AG09319 (cell line): ENCODE measurements around the gene ANXA4.
"Not testable (repeated sequence)": the region's sequence is repeated elsewhere in the genome, so short reads cannot be mapped to it uniquely, and the experiment has no call there.

Experiments used
- DNase-seq: peaks from one replicate; pipeline ENCODE4 v3.0.0-alpha.2; 2010; ENCODE audit warnings: low read depth; ENCODE audit errors: extremely low read depth
- TF ChIP-seq, protein P1 (sequence below): IDR thresholded peaks from 2 replicates; pipeline ENCODE4 v1.5.1; 2011; ENCODE audit warnings: low read depth, mild to moderate bottlenecking, inconsistent platforms, low read length, moderate library complexity

ANXA4 gene

DNA sequence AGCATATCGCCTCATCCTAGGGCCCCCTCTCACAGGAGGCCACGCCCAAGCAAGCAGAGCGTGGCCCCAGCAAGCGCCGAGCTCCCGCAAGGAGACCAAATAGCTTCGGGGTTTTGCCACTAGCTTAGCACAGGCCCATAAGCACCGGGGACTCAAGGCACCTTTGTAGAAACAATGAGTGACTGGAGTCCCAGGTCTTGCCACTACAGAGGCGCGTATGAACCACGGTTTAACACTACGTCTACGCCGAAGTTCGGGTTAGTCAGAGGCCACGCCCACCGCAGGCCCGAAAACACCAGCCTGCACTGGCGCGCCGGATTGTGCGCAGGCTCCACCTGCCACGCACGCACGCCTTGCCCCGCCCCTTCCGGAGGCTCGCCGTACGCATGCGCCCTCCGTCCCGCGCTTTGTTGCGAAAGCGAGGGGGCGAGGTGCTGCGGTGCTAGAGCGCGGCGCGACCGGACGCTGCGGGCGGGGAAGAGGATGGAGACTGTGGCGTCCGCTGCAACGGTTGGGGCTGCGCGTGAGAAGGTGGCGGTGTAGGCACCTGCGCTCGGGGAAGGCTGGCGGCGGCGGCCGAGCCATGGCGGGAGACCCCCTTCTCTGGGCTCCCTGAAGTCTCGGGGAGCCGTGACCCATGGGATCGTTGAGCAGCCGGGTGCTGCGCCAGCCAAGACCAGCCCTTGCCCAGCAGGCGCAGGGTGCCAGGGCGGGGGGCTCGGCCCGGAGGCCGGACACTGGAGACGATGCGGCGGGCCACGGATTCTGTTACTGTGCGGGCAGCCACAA lies 87.5 kb downstream of the ANXA4 start, which contains the start of gene GMCL1:
Gene GMCL1 (plus strand): TSS at position 405 of the 789 bp plus-strand sequence. CDS start 233 bp downstream, at position 638.
- TF ChIP-seq, protein P1, sequence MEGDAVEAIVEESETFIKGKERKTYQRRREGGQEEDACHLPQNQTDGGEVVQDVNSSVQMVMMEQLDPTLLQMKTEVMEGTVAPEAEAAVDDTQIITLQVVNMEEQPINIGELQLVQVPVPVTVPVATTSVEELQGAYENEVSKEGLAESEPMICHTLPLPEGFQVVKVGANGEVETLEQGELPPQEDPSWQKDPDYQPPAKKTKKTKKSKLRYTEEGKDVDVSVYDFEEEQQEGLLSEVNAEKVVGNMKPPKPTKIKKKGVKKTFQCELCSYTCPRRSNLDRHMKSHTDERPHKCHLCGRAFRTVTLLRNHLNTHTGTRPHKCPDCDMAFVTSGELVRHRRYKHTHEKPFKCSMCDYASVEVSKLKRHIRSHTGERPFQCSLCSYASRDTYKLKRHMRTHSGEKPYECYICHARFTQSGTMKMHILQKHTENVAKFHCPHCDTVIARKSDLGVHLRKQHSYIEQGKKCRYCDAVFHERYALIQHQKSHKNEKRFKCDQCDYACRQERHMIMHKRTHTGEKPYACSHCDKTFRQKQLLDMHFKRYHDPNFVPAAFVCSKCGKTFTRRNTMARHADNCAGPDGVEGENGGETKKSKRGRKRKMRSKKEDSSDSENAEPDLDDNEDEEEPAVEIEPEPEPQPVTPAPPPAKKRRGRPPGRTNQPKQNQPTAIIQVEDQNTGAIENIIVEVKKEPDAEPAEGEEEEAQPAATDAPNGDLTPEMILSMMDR, result no peak

DNA sequence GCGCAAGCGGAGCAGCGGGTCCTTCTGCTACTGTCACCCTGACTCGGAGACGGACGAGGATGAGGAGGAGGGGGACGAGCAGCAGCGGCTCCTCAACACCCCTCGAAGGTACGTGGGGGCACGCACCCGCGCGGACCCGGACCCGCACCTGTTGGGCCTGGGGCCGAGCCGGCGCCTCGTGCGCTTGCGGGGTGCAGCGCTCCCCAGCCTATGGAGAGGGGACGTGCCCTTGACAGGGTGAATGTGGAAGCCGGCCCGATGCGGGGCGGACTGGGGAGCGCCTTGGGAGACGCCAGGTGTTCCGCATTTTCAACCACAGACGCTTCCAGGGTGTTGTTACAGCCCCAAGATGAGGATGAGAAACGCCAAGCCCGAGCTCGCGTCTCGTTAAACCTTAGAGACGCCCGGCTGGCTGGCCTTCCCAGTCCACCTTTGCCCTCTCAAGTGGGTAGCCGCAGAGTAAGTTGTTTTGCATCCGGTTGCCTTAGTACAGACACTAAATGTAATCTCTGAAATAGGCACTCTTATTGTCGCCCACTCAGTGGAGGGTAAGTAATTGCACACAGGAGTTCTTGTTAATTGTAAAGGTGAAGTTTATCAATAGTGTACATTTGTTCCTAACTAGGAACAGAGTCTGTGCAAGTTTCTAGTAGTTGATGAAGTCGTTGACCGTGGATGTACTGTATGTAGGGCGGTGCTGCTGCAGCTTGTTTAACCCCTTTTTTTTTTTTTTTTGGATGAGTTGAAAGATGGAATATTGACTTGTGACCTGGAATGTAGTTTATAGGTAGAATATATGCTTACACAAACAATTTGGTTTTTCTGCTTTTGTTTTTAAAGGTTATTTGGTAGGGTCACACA lies 88.3 kb downstream of the ANXA4 start:
- TF ChIP-seq, protein P1, result no peak
- DNase-seq, result no peak

More for the DNA sequence above, 87.5 kb downstream of the ANXA4 start, which contains the start of gene GMCL1:
- DNase-seq, result peak; percentile 89

DNA sequence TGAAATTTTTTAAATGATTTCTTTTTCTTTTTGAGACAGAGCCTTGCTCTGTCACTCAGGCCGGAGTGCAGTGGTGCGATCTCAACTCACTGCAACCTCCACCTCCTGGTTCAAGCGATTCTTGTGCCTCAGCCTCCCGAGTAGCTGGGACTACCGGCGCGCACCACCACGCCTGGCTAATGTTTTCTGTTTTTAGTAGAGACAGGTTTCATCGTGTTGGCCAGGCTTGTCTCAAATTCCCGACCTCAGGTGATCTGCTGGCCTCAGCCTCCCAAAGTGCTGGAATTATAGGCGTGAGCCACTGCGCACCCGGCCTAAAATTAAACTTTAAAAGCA lies 88.9 kb downstream of the ANXA4 start:
- DNase-seq, result not testable (repeated sequence)

- no peak for DNase-seq
- TF ChIP-seq, protein P1, result no peak
Observed at GRCh38 chr2:69831354-69831905, 89.5 kb downstream of the ANXA4 start.

GRCh38 chr2:69833752-69834151 lies 91.8 kb downstream of the ANXA4 start:
- DNase-seq, result no peak
- TF ChIP-seq, protein P1, result no peak

GRCh38 chr2:69835666-69836065 lies 93.7 kb downstream of the ANXA4 start:
- TF ChIP-seq, protein P1, result no peak
- no peak for DNase-seq

- TF ChIP-seq, protein P1, result no peak
- no peak for DNase-seq
Observed at GRCh38 chr2:69836316-69836715, 94.4 kb downstream of the ANXA4 start.
